GM21515 (cell line): Measurements from ENCODE around the gene MAP9.
"Not testable (repeated sequence)": the region's sequence is repeated elsewhere in the genome, so short reads cannot be mapped to it uniquely, and the experiment has no call there.

ENCODE experiments used
- ATAC-seq: cut with Tn5 transposase; IDR thresholded peaks from one replicate; pipeline ENCODE4 v1.9.1; 2021; ENCODE audit not compliant: unreplicated experiment

Gene MAP9

GRCh38 chr4:155376387-155377268, at the start of gene MAP9:
Gene MAP9, minus strand, starts transcription at chr4:155376965. Its CDS starts 1,115 bp downstream, at chr4:155375850.
- ATAC-seq, result peak; percentile 99

DNA sequence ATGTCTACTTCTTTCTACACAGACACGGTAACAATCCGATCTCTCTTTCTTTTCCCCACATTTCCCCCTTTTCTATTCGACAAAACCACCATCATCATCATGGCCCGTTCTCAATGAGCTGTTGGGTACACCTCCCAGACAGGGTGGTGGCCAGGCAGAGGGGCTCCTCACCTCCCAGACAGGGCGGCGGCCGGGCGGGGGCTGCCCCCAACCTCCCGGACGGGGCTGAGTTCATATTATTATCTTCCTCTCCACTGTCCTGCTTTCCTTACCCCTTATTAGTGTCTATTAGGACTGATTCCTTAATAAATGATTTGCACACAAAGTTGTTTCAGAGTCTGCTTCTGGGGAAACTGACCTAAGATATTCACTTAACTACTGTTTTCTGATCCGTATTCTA, 48.0 kb upstream of the MAP9 start:
- ATAC-seq, result not testable (repeated sequence)

DNA sequence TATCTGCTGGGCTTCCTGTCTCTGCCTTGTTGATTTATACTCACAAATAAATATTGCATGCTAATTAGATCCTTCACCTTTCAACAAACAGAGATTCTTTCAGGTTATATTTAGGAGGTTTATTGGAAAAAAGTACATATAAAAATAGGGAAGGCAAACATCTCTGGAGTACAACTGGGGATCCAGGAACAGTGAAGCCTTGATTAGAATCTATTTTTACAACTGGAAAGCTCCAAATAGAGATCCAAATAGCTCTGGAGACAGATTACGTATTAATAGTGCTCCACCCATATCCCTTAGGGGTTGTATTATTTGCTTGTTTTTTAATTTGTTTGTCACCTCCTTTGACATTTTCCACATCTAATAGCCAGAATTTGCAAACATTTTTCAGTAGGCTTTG, 46.9 kb upstream of the MAP9 start:
- ATAC-seq, result no peak

DNA sequence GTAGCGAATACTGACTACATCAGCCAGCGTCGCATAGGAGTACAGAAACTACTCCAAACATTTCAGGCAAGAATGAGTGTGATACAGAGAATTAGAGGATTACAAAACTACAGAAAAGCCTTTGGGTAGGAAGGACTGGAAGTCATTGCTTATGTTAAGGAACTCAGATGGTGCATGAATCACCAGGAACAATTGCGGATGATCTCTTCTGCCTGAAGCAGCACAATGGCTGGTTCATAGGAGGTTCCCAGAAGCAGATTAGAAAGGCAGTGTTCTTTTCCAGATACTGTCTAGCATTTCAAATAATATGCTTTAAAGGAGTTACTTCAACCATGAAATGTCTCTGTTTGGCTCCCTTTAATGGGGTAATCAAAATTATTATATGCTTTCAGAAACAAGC, 42.5 kb upstream of the MAP9 start:
- ATAC-seq, result no peak

DNA sequence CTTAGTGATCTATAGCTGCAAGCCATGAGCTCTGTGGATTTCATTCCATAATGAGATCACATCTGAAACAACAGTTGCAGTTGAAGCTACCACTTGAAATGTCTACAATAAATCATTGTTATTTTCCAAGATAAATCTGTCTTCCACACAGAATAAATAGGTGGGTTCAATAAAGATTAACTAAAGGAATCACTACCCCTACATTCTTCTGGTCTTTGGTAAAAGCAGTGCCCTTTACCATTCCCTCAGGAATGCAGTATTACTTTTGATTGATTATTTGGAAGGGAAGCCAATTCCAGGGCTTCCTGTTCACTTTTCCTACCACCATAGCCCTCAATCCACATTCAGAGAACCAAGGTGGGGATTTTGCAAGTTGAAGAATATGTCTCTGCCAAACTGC, 38.9 kb upstream of the MAP9 start:
- no peak for ATAC-seq

DNA sequence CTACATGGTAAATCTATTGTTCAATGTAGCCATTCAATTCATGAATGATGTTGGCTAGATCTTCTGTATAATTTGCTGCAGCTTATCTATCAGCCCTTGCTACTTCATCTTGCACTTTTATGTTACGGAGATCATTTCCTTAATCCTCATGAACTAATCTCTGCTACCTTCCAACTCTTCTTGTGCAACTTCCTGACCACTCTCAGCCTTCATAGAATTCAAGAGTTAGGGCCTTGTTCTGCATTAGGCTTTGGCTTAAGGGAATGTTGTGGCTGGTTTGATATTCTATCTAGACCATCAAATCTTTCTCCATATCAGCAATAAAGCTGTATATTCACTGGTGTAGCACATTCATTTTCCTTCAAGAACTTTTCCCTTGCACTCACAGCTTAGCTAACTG, 36.7 kb upstream of the MAP9 start:
- ATAC-seq, result no peak

GRCh38 chr4:155411546-155411945, 34.8 kb upstream of the MAP9 start:
- no peak for ATAC-seq

DNA sequence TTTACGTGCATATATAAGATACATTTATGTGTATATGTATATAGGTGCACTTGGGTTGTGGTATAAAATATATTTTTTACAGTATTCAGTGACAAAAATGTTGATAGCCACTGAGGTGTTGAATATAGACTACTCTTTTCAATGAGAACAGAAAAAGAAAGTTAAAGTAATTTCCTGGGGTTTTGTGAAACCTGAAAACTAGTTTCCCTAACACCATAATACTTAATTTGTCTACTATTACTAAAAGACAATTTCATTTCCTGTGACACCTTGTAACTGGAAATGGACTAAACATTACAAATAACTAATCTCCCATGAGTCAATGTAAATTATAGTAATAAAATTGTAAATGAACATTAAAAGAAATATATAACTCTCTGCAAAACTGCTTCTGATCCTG, 32.0 kb upstream of the MAP9 start:
- ATAC-seq, result no peak

DNA sequence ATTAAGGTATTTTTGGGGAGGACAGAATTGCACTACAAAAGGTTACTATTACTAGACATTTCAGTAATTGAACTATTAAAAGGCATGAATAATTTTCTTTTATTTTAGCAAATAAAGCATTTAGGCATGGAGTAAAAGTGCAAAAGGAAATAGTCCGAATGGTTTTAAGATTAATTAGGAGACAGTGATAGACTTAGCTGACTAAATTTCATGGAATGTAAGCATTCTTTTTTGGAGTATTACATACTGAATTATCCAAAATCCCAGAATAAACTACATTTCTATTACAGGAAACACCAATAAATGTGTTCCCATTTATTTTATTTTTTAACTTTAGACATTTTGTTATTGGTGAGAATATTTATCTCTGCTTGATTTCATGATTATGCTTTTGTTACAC, 30.7 kb upstream of the MAP9 start:
- no peak for ATAC-seq

GRCh38 chr4:155405059-155405458, 28.3 kb upstream of the MAP9 start:
- ATAC-seq, result no peak

DNA sequence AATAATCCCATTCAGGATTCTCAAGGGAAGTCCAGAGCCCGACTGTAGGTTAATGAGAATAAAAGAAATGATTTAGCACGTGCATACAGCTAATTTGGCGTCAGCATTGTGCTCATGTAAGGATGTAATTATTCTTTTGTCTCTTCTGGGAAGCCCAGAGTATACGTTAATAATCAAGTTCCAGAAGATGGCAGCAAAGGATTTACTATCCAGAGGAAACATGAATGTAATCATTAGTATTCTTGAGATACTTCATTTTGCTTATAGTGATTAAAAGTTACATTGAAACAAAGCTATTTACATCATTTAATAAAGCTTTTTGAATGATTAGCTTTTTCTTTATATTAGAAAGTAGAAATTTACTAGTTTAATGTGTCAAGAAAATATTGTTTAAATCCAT, 27.1 kb upstream of the MAP9 start:
- ATAC-seq, result no peak

DNA sequence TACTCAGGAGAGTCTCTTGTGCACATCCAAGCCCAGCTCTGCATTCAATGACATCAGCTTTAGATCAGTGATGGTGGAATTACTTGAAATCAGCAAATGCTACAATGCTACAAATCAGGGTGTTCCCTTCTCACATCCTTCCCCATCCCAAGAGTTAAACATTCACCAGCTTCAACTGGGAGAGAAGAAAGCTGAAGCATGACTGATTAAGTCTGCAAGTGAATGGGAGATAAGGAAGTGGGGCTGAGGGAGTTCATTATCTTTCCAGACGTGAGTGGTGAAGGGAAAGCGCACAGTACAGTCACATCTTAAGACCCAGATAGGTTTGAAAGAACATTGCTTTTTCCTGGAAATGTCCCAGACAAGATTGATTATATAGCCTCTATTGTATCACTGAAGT, 26.2 kb upstream of the MAP9 start:
- no peak for ATAC-seq

GRCh38 chr4:155400893-155401292, 24.1 kb upstream of the MAP9 start:
- ATAC-seq, result no peak

DNA sequence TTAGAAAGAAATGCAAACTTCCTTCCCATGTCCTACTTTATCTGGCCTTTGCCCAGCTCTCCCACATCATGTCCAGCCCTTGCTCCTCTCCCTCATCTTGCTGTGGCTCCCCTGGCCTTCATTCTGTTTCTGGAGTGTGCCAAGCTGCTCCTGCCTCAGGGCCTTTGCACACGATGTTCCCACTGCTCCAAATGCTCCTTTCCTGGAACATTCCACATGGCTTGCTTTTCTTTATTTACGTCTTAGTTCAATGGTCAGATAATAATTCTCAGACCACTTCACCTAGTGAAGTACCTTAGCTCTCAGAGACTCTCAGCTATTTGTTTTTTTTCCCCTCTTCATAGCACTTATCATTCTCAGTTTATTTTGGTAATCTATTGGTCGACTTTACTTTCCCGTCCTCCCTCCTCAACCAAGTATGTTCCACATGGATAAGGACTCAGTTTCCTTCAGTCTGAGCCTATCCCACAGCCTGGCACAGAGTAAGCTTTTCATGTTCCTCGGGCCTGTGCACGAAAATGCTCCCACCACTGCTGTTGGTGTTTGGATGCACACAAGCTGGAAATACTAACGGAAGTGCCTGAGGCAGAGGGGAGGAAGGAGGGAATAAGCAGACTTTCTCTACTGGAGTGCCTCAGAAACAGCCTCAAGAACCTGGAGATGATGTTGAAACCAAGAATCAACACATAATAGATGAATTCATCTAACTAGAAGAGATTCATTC, 23.4 kb upstream of the MAP9 start:
- ATAC-seq, result no peak

DNA sequence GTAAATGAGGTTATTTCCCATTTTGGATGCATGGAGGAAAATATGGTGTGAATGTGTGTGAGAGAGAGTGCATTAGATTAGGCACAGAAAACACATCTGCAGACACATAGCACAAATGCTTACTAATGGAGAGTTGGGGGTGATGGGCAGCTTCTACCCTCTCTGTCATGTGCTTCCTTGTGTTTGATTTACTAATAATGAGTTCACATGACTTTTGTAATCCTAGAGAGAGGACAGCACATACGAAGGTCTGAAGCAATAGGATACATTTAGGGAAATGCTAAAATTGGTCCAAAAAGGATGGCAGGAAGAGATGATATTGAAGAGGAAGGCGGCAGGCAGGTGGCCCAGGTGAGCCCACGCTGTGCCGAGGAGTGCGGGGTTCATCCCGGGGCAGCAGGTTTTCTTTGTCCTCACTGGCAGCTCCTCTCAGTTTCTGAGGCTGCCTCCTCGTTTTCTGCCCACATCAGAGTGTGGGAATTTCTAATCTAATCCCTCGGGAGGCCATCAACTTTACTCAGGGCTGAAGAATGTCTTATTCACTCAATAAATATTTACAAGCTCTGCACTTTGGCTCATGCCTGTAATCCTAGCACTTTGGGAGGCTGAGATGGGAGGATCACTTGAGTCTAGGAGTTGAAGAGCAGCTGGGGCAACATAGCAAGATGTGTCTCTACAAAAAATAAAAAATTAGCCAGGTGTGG, 15.9 kb upstream of the MAP9 start:
- ATAC-seq, result no peak

DNA sequence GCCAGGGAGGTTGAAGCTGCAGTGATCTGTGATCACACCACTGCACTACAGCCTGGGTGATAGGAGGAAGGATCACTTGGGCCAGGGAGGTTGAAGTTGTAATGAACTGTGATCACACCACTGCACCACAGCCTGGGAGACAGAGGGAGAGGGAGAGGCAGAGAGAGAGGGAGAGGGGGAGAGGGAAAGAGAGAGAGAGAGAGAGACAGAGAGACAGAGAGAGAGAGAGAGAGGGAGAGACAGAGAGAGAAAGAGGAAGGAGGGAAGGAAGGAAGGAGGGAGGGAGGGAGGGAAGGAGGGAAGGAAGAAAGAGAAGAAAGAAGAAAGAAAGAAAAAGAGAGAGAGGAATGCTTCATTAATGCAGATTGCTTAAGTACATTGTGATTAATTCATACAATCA, 15.2 kb upstream of the MAP9 start:
- ATAC-seq, result no peak

DNA sequence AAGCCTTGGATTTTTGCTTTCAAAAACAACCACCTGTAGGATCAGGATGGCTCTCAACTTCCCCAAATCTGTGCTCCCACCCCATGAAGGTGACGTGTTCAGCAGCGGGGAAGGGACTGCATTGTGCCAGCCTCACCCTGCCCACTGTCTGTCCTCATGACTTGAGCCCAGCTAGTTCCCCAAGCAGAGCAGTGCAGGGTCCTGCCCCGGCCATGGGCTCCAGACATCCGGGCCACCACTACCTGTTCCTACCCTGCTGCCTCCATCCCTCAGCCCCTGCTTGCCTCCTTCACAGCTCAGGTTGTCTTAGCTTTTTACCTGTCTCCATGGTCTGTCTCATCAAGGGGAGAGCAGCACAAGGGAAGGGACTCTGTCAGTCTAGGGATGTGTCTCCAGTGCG, 11.4 kb upstream of the MAP9 start:
- ATAC-seq, result no peak

- no peak for ATAC-seq
Measured at GRCh38 chr4:155383541-155383940, 6.8 kb upstream of the MAP9 start.

GRCh38 chr4:155377276-155377675, 511 bp upstream of the MAP9 start:
- no peak for ATAC-seq

GRCh38 chr4:155371432-155372043, 5.2 kb downstream of the MAP9 start:
- ATAC-seq, result no peak

DNA sequence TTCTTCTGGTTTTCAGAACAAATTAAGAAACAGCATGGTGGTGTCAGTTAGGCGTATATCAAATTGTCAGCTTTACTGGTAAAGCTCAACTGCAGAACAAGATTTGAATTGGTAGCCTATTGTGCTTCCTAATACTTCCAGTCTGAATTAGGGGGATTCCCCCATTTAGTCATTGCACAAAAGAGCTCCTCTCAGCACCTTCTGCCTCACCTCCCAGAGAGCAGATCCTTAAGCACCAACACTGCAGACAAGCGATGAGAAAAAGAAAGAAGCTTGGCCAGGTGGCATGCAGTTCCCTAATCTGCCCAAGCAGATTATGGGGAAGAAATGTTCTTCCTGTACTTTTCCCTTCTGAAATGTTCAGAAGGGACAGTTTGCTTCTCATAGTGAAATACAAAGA, 9.2 kb downstream of the MAP9 start:
- ATAC-seq, result peak; percentile 49
